ENCODE data around the gene PANK1.
"Not testable (repeated sequence)": the region's sequence is repeated elsewhere in the genome, so short reads cannot be mapped to it uniquely, and the experiment has no call there.

PANK1 gene

DNA sequence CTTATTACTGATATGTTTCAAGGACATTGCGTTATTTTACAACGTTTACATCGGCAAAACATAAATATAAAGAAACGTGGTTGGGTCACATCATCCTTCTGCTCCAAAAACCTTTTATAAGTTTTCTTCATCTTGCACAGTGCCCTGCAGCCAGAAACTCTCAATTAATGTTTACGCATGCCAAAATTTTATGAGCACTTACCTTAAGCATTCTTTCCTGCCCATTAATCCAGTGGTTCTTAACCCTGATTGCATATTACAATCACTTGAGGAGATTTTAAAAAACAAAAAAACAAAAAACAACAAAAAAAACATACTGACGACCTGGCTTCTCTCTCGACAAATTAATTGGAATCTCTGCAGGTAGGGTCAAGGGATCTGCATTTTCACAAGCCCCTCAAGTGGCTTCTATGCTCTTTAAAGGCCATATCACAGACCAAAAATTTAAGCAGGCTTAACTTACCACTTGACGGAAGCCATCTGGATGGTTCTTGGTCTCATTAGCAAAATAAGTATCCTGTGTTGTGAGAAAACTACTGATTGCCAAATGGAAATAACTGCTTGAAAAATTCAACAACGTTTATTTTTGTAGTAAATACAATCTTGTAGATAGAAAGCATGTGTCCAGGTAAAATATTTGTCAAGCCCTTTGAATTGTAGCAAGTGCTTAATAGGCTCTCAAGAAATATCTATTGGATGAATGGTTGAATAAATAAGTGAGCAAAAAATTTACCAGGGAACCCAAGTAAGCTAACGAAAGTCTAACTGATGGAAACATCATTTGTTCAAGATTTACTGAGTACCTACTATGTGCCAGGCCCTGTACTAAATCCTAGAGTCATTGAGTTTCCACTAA is 78.7 kb downstream of the PANK1 start:
- DNase-seq = no peak

DNA sequence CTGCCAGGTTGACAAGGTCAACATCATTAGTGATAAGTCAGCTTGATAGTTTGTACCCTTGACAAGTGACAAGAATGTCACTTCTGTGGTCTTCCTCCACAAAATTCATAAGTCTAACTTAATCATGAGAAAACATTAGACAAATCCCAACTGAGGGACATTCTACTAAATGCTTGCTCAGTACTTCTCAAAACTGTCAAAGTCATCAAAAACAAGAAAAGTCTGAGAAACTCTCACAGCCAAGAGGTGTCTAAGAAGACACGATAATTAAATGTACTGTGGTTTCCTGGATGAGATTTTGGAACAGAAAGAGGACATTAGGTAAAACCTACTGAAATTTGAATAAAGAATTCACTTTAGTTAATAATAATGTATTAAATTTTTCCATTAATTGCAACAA is 79.9 kb downstream of the PANK1 start:
- DNase-seq = no peak

DNA sequence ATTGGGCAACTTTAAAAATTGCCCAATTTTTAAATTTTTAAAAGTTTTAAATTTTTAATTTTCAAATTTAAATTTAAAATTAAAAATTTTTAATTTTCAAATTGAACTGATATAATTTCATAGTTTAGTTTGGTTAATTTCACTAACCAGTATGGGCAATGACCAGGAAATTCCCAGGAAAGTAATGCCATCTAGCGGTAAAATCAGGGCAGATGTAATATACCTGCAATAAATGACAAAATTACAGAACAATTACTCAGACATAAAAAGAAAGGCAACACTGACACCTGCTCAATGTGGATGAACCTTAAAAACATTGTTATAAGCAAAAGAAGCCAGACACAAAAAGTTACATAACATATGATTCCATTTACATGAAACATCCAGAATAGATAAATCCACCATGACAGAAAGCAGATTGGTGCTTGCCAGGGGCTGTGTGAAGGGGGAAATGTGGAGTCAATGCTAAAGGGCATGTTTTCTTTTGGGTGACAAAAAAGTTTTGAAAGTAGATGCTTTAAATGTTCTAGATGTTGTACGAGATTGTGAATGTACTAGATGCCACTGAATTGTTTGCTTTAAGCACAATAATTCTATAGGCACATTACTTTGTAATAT is 81.1 kb downstream of the PANK1 start:
- DNase-seq = peak; percentile 33

DNA sequence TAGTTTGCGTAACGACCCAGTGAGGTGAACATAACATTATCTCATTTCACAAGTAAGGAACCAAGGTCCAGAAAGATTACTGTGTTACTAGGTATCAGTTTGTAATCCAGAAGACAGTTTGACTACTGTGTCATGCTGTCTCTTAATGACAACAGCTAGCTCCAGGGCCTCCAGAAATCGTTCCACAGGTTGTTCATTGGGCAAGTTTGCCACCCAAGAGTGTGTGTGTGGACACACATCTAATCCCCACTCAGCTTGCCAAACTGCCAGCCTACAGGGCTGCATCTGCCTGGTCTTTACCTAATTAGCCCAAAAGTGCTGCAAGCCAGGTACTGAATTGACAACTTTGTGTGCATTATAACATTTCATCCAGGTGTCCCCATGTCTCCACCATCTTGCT is 81.7 kb downstream of the PANK1 start:
- DNase-seq = no peak

DNA sequence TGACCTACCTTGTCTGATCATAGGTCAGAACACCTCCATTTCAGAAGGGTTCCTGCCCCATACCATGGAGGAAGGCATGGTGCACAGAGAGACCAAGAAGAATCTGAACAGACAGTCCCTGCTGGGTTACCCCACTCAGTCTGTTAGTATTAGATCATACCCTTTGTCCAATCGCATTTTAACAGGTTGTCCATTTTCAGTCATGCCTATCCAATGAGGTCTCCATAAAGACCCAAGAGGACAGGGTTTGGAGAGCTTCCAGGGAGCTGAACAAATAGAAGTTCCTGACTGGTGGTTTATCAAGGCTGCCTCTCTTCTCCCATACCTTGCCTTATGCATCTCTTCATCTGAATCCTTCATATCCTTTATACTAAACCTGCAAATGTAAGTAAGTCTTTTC is 88.4 kb downstream of the PANK1 start:
- DNase-seq = no peak

DNA sequence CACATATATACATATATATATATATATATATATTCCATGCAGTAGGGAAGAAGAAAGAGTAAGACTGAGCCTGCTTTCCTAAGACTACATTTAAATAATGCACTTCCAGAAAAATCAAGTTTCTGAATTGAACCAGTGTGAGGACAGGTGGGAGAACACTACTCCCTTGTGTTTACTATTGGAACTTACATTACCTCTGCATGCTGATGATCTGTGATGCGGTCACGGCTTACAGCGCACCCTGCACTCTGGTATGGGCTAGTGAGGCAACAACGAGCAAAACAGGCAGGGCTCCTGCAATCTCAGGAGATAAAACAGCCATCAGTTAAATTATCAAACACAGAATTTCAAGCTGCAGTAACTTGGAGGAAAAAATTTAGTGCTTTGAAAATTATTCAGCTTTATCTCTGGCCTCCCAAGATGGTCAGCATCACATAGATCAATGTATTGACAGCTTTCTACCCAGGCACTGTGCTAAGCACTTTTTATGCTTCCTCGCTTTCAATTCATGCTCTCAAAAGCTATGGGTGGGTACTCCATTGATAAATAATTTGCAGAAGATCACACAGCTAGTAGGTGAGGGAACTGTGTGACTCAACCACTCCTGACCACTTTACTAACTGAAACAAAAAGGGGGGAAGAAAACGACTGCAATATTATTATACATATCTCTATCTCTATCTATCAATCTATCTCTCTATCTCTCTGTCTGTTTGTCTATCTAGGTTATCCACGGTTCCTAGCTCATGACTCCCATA is 89.2 kb downstream of the PANK1 start:
- DNase-seq = no peak

DNA sequence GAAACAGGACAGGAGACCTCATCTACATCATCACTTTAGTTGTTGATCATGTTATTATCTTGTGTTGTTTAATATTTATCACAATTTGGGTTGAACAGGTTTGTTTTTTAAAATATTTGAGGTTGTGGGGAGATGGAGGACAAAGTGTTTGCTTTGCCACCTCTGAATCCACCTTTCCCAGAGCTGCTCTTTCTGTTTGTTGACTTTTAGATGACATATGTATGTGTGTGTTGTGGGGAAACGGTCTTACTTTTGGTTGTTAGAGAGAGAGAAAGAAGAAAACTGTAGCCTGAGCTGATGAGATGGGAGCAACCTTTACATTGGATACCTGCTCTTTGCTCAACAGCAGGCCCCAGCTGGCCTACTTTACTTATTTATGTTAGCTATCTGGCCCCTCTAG is 90.6 kb downstream of the PANK1 start:
- no peak for DNase-seq

DNA sequence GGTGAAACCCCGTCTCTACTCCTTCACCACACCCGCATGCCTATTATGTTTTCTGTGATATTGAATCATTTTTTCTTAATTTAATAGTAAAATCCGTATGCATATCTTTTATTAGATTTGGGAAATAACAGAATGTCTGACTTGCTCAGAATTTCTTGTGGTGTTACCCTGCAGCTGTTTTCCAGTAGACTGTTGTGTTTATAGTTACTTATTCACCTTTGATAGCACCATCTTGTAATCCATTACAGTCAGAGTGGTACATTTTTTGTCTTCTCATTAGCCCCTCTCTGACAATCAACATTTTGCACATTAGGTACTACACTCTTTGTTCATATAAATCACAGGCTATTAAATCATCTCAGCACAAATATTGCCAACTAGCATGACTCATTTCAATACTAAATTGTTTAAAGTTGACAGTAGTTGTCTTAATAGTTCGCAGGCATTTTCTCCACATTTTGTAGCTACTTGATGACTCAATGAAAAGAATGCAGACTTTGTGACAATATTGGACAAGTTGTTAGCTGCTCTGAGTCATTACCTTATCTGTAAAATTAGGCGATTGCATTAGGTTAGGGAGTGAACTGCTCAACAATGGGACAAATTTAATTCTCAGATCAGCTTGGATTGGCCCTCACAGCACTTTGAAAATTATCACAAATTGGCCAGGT is 91.8 kb downstream of the PANK1 start:
- DNase-seq = no peak

DNA sequence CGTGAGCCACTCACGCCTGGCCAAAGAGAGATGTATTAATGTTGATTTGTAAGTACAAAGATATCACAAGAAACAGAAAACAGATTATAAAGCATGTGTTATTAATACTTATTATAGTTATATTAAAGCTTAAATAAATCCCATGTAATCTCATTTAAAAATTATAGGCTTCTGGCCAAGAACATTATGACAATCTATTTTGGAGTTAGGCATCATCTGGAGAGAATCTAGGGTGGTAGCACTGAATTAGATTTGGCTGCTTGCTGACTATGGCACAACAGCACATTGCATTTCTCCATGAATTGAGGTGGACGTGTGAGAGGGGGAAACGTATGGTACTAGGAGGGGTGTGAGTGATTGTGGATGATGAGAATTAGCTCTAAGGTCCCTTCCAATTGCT is 92.8 kb downstream of the PANK1 start:
- no peak for DNase-seq

DNA sequence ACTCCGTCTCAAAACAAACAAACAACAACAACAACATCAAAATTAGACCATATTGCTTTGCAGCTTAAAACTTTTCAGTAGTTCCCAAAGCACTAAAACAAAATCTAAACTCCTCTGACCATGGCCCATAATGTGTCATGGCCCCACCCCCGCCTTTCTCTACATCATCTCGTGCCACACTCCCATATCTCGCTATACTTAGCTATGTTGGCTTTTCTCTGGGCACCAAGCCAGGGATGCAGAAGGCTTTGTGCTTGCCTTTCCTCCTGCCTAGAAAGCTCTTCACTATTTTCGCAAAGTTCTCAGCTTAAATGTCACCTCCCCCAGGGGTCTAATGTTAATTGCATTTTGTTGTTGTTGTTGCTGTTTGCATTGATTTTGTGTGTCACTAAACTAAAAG is 94.5 kb downstream of the PANK1 start:
- DNase-seq = no peak

DNA sequence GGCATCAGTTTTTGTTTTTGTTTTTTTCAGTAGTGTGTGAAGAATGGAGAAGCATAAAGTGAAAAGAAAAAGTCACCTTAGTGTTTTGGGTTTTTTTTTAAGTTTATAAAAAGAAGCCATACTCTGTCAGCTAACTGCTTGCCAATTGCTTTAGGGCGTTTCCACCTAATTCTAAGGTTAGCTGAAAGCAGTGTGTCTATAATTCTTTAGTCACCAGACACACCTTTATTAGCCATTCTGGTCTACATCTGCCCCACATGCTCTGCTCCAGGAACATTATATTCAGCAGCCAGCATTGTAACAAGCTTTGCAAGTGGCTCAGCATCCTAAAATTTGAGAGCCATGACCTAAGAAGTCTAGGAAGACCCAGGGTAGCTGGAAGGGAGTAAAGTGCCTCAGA is 95.5 kb downstream of the PANK1 start:
- DNase-seq = no peak

DNA sequence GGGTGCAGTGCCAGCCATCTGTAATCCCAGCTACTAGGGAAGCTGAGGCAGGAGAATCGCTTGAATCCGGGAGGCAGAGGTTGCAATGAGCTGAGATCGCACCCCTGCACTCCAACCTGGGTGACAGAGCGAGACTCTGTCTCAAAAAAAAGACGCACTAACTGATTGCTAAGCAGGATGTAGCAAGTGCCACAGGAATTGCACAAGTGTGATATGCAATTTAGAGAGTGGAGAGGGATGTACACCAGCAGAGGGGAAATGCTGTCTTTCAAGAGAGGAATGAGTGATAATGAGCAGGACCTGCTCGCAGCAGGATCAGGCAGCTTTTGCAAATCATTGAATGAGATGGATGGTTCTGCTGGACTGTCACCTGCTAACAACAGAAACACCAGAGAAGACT is 96.4 kb downstream of the PANK1 start:
- no peak for DNase-seq

DNA sequence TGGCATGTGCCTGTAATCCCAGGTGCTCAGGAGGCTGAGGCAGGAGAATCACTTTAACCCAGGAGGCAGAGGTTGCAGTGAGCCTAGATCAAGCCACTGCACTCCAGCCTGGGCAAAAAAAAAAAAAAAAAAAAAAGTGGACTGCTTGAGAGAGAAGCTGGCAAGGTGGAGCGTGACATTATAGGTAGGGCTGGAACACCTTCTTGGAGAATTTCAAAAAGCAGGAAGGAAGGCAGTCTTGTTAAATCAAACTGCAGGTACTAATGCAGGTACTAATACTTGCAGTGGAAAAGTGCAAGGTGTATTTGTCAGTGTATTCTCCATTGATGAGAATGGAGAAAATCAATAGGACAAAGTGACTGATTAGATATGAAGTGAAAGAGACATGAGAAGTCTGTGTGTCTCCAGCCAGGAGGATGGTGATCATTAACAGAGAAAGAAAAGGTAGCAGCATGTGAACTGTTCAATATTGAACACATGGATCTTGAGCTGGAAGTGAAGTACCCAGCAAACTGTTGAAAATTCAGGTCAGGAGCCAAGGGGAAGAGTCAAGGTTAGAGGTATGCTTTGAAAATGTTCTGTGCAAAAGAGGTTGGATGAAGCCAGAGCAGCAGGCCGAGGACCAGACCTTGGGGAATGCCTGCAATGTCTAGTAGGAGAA is 97.1 kb downstream of the PANK1 start:
- no peak for DNase-seq

DNA sequence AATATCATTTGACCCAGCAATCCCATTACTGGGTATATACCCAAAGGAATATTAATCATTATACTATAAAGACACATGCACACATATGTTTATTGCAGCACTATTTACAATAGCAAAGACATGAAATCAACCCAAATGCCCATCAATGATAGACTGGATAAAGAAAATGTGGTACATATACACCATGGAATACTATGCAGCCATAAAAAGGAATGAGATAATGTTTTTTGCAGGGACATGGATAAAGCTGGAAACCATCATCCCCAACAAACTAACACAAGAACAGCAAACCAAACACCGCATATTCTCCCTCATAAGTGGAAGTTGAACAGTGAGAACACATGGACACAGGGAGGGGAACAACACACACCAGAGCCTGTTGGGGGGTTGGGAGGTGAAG is 98.4 kb downstream of the PANK1 start:
- not testable (repeated sequence) for DNase-seq

DNA sequence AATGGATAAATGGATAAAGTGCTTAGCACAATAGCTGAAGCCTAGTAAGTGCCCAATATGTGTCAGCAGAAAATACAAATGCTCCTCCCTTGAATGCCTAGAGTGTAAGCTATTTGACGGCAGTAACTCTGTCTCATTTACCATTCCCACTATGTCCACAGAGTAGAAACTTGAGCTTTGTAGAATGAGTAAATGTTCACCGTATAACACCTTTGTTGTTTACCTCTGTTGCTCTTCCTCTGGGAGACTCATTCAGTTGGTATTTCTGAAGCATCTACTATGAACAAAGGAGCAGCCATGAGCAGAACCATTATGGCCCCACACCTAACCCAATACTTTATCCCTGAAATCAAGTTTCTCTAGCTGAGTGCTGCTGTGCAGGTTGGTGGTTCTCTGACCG is 101.2 kb downstream of the PANK1 start:
- no peak for DNase-seq

DNA sequence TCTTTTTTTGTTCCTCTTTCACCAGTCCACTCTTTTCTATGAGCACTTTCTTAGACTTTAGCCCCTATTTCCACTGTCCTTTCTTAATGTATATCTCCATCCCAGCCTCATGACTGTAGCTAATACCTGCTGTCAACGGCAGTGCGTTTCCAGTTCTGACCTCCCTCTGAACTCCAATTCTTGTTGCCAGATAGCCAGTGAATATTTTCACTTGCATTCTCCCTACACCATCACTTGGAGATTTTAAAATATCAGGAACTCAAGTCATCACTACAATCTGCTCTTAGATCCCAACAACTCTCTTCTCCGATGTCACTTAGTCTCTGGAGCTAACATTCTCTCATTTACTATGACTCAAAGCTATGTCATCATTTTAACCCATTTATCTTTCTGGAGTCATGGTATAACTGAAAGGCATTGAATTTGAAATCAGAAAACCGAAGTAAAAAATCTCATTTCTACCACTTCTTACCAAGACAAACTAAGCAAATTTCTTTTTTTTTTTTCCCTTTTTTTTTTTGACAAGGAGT is 104.6 kb downstream of the PANK1 start:
- DNase-seq = no peak

DNA sequence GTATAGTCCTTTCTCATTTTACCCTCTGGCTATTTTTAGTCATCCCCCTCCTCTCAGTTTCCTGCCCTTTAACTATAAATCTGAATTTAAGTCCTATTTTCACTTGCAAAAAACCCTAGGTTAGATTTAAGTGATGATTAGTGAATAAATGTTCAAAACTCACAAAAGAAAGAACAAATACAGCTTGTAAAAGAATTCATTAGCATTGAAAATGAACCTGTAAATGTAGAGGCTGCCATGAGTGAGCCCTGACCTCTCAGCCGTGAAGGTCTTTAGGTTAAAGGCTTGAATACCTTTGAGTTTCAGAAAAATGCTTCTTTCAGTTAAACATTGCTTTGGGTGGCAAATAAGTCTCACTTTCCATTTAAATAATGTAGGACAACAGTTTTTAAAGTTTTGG is 107.7 kb downstream of the PANK1 start:
- DNase-seq = no peak

DNA sequence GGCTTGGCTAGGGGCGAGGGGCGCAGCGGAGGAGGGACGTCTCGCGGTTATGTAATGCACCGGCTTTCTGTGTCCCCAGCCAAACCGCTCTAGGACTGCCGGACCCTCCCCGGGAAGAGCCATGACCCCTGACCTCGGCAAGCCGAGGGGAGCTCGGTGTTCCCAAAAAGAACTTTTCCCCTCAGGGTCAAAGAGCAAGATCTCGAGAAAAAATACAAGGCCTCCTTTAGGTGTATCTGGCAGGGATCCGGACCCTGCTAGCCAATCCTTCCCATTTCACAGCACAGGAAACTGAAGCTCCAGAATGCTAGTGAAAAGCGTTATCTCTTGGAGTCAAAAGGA is 109.1 kb downstream of the PANK1 start:
- no peak for DNase-seq

DNA sequence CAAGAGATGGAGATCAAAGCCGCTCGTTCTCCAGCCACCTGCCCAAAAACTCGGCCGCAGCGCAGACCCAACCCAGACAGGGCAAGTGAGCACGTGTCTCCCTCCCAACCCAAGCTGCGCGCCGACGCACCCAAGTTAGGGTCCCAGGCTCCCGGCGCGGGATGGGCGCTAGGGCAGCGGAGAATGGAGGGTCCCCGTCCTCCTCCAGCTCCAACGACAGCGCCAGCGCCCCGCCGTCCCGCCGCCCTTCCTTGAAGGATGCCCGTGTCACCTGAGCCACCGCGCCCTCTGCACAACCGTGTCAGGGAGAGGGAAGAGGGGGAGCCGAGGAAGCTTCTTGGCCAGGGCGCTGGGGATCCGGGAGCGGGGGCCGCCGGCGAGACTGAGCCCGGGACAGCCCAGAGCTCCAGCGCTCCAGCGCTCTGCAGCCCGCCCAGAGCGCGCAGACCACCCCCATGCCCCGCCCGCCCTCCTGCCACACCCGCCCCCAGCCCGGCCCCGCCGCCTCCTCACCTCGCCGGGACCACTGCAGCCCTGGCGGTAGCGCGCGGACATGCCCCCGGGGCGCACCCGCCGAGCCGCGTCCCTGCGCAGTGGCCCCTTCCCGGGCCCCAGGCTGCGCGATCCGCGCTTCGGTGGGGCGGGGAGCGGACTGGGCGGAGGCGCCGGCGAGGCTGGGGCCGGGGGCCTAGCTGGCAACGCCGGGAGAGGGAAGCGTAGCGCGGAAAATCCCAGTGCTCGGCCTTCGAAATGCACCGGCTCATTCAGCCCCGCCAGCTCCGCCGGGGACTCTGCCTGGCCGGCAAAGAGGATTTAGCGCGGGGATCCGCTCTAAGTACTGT is 109.7 kb downstream of the PANK1 start, which contains the start of gene SLC16A12:
Gene SLC16A12, minus strand, starts transcription at position 424 of the 842 bp plus-strand sequence. CDS start 73,016 bp downstream, outside the sequence.
- DNase-seq = peak; percentile 73

DNA sequence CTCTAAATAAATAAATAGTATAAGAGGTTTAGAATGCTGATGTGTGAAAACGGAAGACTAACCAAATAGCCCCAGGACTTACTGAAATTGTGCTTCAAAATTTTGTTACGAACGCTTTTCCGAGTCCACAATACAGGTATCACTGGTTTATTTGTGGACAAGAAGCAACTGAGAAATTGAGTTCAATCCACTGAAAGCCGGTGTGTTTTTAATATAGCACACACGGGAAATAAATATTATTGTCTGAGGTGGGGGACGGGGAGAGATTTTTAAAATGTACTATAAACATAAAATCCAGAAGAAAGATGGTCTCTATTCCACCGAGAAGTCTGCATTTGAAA is 110.2 kb downstream of the PANK1 start:
- no peak for DNase-seq

Data from retina (tissue), 1 donor.